Measurements from ENCODE around the gene IQSEC3. TPM values are rescaled to one million over a fixed set of nuclear protein-coding genes. Genes with fewer than 3 reads are reported as not detected.

Gene IQSEC3
- total and polyA plus RNA-seq, 2 experiments from 2014 or later: 0.70 to 2.7 TPM

DNA sequence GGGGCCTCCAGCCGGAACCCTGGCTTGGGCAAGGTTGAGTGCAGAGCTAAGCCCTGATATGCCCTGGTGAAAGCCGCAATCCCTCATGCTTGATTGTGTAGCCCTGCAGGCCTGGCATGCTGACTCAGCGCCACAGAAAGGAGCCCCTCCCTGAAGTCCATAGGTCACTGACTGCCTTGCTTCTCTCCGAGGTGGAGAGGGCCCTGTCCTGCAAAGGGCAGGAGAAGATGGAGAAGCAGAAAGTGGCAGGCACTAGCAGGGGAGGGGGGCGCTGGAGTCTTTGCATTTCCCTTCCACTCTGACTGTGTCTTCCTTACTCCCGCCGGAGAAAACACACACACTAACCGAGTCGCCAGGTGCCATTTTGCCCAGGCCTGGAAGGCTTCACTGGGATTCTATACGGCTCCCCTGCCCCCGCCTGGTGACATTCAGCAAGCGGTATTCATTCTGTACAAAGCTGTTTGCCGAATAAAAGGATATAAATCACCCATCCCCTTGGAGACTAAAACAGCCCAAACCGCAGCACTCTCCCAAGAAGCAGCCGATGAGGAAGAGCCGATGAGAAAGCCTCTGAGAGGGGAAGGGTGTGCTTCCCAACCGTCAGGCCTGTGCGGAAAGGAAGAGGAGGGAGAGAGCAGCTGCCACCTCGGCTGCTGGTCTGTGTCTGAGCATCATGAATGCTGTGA lies 77.5 kb downstream of the IQSEC3 start:
- Histone ChIP-seq H3K4me1 (ENCODE audit: insufficient read depth) (peaks cover 38% of the 10 kb centered on the region), H3K4me3 (no peak overlapping the region), H2AFZ (no peak overlapping the region), H3K27ac (peak overlapping the region; percentile 77), H3K9me3 (ENCODE audit: low read depth) (no peaks in the 10 kb centered on the region), H3K4me2 (peak overlapping the region; percentile 46), H3K36me3 (replicated peaks; ENCODE audit: insufficient read depth, low read depth) (no peaks in the 10 kb centered on the region), H3K9me2 (replicated peaks; ENCODE audit: insufficient read depth) (no peaks in the 10 kb centered on the region), H4K20me1 (ENCODE audit: insufficient read depth, poor library complexity, severe bottlenecking) (no peaks in the 10 kb centered on the region), H3K27me3 (no peaks in the 10 kb centered on the region), H3K79me2 (no peaks in the 10 kb centered on the region)
- WGBS (ENCODE audit: low lambda C conversion rate, missing lambda C conversion rate): 47% methylated on average over 19 of the region's 19 CpGs
- peak; percentile 87 for DNase-seq (ENCODE audit: low spot score)
- no peak for TF ChIP-seq EZH2phosphoT487 (IDR thresholded peaks at IDR 0.05; ENCODE audit: low read depth, severe bottlenecking, unreplicated experiment)
- TF ChIP-seq EZH2 (IDR thresholded peaks at IDR 0.05; ENCODE audit: borderline replicate concordance): no peak
- TF ChIP-seq, protein P1, sequence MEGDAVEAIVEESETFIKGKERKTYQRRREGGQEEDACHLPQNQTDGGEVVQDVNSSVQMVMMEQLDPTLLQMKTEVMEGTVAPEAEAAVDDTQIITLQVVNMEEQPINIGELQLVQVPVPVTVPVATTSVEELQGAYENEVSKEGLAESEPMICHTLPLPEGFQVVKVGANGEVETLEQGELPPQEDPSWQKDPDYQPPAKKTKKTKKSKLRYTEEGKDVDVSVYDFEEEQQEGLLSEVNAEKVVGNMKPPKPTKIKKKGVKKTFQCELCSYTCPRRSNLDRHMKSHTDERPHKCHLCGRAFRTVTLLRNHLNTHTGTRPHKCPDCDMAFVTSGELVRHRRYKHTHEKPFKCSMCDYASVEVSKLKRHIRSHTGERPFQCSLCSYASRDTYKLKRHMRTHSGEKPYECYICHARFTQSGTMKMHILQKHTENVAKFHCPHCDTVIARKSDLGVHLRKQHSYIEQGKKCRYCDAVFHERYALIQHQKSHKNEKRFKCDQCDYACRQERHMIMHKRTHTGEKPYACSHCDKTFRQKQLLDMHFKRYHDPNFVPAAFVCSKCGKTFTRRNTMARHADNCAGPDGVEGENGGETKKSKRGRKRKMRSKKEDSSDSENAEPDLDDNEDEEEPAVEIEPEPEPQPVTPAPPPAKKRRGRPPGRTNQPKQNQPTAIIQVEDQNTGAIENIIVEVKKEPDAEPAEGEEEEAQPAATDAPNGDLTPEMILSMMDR (IDR thresholded peaks at IDR 0.05; ENCODE audit: poor library complexity): no peak

GRCh38 chr12:144650-145284 lies 78.2 kb downstream of the IQSEC3 start:
- Histone ChIP-seq H2AFZ (no peak overlapping the region), H3K9me2 (replicated peaks; ENCODE audit: insufficient read depth) (no peaks in the 10 kb centered on the region), H3K79me2 (no peaks in the 10 kb centered on the region), H3K27ac (peak overlapping the region; percentile 77), H3K4me2 (peak overlapping the region; percentile 46), H3K9me3 (ENCODE audit: low read depth) (no peaks in the 10 kb centered on the region), H3K4me3 (no peak overlapping the region), H3K36me3 (replicated peaks; ENCODE audit: insufficient read depth, low read depth) (no peaks in the 10 kb centered on the region), H4K20me1 (ENCODE audit: insufficient read depth, poor library complexity, severe bottlenecking) (no peaks in the 10 kb centered on the region), H3K27me3 (no peaks in the 10 kb centered on the region), H3K4me1 (ENCODE audit: insufficient read depth) (peaks cover 31% of the 10 kb centered on the region)
- TF ChIP-seq, protein P1 (IDR thresholded peaks at IDR 0.05; ENCODE audit: poor library complexity): no peak
- no peak for TF ChIP-seq EZH2 (IDR thresholded peaks at IDR 0.05; ENCODE audit: borderline replicate concordance)
- no peak for TF ChIP-seq EZH2phosphoT487 (IDR thresholded peaks at IDR 0.05; ENCODE audit: low read depth, severe bottlenecking, unreplicated experiment)
- 78% methylated on average over 5 of the region's 5 CpGs for WGBS (ENCODE audit: low lambda C conversion rate, missing lambda C conversion rate)
- DNase-seq (ENCODE audit: low spot score): no peak

DNA sequence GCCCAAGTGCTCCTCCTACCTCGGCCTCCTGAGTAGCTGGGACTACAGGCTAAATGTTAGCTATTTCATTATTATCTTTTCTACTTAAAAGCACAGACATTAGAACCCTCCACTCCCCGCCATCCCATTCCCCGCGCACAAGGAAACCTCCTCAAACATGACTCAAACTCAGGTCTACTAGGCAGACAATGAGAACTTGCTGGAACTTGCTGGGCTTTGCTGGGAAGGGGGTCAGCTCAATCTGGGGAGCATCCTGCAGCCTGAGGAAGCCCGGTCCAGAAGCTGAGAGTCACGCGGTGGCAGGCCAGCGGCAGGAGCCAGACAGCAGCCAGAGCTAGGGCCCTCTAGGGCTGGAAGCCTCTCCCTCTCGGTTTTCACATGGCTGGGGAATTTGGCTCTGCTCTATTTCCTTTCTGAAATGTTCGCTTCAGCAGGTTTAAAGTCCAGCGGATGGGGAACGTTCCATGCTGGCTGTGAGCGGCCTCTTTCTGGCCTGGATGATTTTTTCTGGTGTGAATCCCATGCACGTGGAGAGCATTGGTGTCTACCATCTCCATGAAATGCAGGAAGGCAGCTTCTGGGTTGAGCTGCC lies 78.9 kb downstream of the IQSEC3 start:
- Histone ChIP-seq H3K27ac (peak overlapping the region; percentile 77), H3K79me2 (no peaks in the 10 kb centered on the region), H3K4me3 (no peak overlapping the region), H3K27me3 (no peaks in the 10 kb centered on the region), H3K36me3 (replicated peaks; ENCODE audit: insufficient read depth, low read depth) (no peaks in the 10 kb centered on the region), H3K4me1 (ENCODE audit: insufficient read depth) (peaks cover 28% of the 10 kb centered on the region), H3K9me2 (replicated peaks; ENCODE audit: insufficient read depth) (no peaks in the 10 kb centered on the region), H4K20me1 (ENCODE audit: insufficient read depth, poor library complexity, severe bottlenecking) (no peaks in the 10 kb centered on the region), H3K9me3 (ENCODE audit: low read depth) (no peaks in the 10 kb centered on the region), H3K4me2 (no peak overlapping the region), H2AFZ (no peak overlapping the region)
- WGBS (ENCODE audit: low lambda C conversion rate, missing lambda C conversion rate): 74% methylated on average over 14 of the region's 14 CpGs
- no peak for DNase-seq (ENCODE audit: low spot score)
- TF ChIP-seq, protein P1 (IDR thresholded peaks at IDR 0.05; ENCODE audit: poor library complexity): no peak
- TF ChIP-seq EZH2 (IDR thresholded peaks at IDR 0.05; ENCODE audit: borderline replicate concordance) (no peak), EZH2phosphoT487 (IDR thresholded peaks at IDR 0.05; ENCODE audit: low read depth, severe bottlenecking, unreplicated experiment) (no peak)
